HG02840 (cell line): ENCODE results near the gene GTPBP1.

Experiments
- ATAC-seq: cut with Tn5 transposase; IDR thresholded peaks from one replicate; pipeline ENCODE4 v1.9.1; 2021; ENCODE audit warnings: mild to moderate bottlenecking, moderate library complexity, moderate number of reproducible peaks; ENCODE audit not compliant: unreplicated experiment, low FRiP score

GTPBP1 gene

DNA sequence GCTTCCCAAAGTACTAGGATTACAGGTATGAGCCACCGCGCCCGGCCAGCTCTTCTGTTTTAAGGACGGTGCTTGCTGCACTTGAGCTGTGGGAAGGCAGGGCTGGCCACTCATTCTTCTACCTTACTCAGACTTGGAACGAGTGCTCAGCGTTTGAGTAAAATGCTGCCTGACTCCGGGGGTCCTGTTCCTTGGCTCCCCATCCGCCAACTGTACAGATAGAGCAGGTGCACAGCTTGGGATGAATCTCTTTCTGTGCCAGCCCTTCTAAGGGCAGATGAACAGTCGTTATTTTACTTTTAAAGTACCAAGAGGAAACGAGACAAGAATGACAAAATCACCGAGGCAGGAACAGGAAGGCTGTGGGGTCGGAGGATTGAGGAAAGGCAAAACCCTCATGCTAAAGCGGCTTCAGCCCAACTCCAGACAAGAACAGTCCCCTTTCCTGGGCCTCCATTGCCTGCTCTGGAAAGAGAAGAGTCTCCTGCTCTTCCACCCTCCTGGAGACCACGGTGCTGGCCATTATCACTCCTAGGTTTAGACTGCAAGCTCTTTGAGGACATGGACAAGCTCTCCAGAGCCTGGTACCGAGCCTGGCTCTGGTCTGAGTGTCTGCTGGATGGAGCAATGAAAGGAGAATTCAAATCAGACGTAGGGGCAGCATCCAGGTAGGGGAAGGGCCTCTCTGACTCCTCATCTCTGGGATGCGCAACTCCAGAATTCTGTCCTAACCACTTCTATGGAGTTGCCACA lies 51.1 kb downstream of the GTPBP1 start:
- no peak for ATAC-seq

- no peak for ATAC-seq
These were observed 51.7 kb downstream of the GTPBP1 start for GRCh38 chr22:38757464-38757757.

- ATAC-seq, result no peak
These were observed 52.7 kb downstream of the GTPBP1 start for GRCh38 chr22:38758276-38758945.

GRCh38 chr22:38759005-38759404 lies 53.3 kb downstream of the GTPBP1 start:
- no peak for ATAC-seq

DNA sequence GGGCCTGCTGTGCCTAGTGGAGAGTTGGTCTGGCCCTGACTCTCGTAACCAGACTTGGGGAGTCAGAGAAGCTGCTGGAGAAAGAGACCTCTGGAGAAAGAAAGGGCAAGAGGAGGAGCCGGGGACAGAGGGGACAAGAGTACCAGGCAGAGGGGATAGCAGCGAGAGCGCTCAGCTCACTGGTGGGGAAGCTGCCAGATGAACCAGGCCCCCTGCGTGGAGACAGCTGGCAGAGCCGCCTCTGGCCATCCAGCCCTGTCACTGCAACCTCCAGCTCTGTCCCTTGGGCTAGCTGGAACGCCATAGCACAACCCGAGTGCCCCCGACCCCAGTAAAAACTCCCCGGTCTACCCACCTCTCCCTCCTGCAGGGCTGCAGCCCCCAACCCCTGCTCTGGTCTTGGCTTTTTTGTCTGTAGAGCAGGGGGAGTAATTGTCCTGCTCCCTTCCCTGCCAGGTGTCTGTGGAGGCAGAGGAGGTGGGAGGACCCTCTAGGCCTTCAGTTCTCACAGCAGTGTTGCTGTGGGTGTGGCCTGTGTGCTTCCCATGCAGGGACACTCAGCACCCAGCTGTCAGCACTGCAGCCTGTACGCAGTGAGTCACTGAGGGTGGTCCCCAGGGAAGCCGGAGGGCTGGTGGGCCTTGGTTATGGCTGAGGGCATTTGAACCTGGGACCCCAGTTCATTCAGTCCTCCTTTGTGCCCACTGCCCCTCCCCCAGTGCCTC lies 54.9 kb downstream of the GTPBP1 start:
- no peak for ATAC-seq

DNA sequence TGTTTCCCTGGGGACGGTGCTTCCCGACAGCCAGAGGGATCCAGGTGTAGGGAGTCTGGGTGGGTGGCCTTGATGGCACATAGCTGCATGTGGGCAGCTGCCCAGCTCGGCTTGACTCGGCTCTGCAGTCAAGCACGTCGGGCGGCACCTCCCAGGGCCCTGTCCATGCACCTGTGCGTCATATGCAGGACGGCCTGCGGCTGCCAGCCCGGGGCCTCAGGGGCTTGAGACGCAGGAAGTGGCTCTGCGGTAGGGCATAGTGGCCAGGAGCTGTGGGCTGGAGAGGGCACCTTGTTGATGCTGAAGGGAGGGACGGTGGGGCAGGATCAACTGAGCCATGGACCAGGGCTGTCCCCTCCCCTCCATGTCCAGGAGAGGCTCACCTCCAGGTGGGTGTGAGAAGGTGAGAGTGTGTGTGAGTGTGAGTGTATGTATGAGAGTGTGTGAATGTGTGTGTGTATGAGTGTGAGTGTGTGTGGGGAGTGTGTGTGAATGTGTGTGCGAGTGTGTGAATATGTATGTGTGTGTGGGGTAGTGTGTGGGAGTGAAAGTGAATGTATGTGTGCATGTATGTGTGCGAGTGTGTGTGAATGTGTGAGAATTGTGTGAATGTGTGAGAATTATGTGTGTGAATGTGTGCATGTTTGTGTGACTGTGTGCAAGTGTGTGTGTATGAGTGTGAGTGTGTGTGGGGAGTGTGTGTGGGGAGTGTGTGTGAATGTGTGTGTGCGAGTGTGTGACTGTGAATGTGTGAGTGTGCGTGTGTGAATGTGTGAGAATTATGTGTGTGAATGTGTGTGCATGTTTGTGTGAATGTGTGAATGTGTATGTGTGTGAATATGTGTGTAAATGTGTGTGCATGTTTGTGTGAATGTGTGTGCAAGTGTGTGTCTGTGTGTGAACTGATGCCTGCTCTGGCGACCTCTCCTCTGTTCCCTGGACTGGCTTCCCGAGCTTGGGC lies 55.7 kb downstream of the GTPBP1 start:
- ATAC-seq, result no peak

GRCh38 chr22:38762551-38762983 lies 56.8 kb downstream of the GTPBP1 start:
- ATAC-seq, result no peak

GRCh38 chr22:38766076-38766777 lies 60.5 kb downstream of the GTPBP1 start:
- no peak for ATAC-seq

GRCh38 chr22:38767313-38767712 lies 61.6 kb downstream of the GTPBP1 start:
- no peak for ATAC-seq

GRCh38 chr22:38768036-38768435 lies 62.3 kb downstream of the GTPBP1 start:
- no peak for ATAC-seq

DNA sequence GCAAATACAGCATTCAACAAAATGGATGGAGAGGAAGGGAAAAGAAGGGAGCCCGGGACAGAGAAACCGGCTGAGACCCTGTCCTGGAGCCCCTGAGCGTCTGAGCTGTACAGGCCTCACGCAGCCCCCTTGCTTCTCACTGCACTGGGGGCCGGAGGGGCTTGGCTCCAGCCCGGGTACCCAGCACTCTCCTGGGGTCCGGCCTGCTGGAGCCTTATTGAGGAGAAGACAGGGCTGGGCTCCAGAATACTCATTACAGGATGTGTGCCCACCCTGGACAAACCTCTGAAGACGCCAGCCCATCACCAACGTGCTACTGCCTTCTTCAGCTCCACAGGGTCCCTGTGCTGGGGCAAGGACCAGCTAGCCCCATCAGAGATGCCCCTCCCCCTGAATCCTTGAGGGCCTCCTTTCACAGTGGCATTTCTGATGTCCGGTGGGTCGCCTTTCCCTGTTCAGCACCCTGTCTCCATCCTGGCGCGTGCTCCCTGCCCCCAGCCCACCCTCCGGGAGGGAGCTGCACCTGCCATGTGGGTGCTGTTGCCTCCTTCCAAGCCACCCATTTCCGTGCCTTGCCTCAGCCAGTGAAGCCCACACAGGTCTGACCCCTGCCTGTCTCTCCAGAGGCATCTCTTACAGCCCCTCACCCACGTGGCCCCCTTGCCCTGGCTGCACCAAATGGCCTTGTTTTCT lies 64.7 kb downstream of the GTPBP1 start:
- no peak for ATAC-seq

DNA sequence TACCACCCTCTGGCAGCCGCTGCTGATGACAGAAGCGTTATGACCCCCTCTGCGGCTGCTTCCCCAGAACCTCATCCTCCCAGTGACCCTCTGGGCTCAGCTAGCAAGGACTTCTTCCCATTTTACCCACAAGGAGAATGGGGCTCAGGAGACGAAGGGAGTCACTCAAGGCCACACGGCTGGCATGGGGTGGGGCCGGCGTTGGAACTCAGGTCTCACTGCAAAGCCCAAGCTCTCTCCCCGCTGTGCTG lies 66.8 kb downstream of the GTPBP1 start:
- no peak for ATAC-seq

GRCh38 chr22:38773363-38773946 lies 67.7 kb downstream of the GTPBP1 start:
- no peak for ATAC-seq

- no peak for ATAC-seq
These were observed 68.9 kb downstream of the GTPBP1 start for GRCh38 chr22:38774496-38775166.

- ATAC-seq, result no peak
These were observed 69.9 kb downstream of the GTPBP1 start for GRCh38 chr22:38775656-38776055.

DNA sequence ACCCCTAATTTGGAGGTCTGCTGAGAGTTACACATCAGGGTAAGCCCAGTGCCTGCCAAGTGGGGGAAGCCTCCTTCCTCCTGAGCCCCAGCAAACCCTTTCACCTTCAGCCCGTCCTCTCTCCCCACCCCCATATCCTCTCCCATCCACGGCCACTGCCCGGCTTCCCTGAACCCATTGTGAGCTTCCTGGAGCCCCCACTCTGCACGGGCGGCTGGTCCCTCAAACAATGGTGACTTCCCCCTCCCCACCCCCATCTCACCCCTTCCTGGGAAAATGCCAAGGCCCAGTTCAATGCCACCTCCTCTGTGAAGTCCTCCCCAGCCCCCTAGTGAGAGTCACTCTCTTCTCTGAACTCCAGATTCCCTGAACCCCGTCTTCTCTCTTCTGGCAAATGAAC lies 70.3 kb downstream of the GTPBP1 start:
- no peak for ATAC-seq

GRCh38 chr22:38777087-38777671 lies 71.4 kb downstream of the GTPBP1 start:
- no peak for ATAC-seq

DNA sequence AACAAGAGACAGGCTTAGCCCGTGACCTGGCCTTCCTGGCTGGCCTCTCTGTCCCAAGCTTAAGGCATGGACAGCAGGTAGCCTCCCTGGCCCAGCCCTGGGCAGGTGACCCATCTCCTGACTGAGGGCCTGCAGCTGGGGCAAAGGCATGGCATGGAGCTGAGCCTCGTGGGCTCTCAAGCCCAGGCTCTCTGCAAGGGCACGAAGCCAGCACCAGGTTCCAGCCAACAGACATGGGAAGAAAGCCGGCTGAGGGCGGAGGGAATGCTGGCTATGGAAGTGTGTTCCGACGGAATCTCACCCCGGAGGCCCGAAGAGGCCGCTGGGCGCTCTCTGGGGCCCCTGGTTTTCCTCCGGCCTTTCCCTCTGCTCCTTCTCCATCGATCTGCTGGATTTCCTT lies 75.3 kb downstream of the GTPBP1 start:
- ATAC-seq, result no peak
